SIG-M5 (cell line): ENCODE data around the gene SLC6A16.
"Not testable (repeated sequence)": the region's sequence is repeated elsewhere in the genome, so short reads cannot be mapped to it uniquely, and the experiment has no call there.

Source experiments
- DNase-seq: peaks from one replicate; lab custom pipeline; 2025; lab: John Stamatoyannopoulos, UW

SLC6A16 gene

GRCh38 chr19:49328741-49329140, 3.8 kb upstream of the SLC6A16 start:
- no peak for DNase-seq

- DNase-seq = no peak
Observed at GRCh38 chr19:49327878-49328544, 3.0 kb upstream of the SLC6A16 start.

- DNase-seq = no peak
Observed at GRCh38 chr19:49326165-49326704, 1.2 kb upstream of the SLC6A16 start.

- DNase-seq = not testable (repeated sequence)
Observed at GRCh38 chr19:49325756-49326155, 765 bp upstream of the SLC6A16 start.

- no peak for DNase-seq
Observed at GRCh38 chr19:49318296-49318695, 6.7 kb downstream of the SLC6A16 start.

- DNase-seq = no peak
Observed at GRCh38 chr19:49316284-49316683, 8.7 kb downstream of the SLC6A16 start.

GRCh38 chr19:49315111-49315510, 9.9 kb downstream of the SLC6A16 start:
- no peak for DNase-seq

- no peak for DNase-seq
Observed at GRCh38 chr19:49309087-49309486, 15.9 kb downstream of the SLC6A16 start.

GRCh38 chr19:49306734-49307133, 18.3 kb downstream of the SLC6A16 start:
- not testable (repeated sequence) for DNase-seq

GRCh38 chr19:49301866-49302252, 23.1 kb downstream of the SLC6A16 start:
- DNase-seq = no peak

- no peak for DNase-seq
Observed at GRCh38 chr19:49301165-49301865, 23.7 kb downstream of the SLC6A16 start.

GRCh38 chr19:49298653-49299052, 26.3 kb downstream of the SLC6A16 start:
- not testable (repeated sequence) for DNase-seq

- DNase-seq = no peak
Observed at GRCh38 chr19:49297403-49297802, 27.6 kb downstream of the SLC6A16 start.

GRCh38 chr19:49295208-49295880, 29.6 kb downstream of the SLC6A16 start:
- no peak for DNase-seq

- DNase-seq = no peak
Observed at GRCh38 chr19:49294401-49294800, 30.6 kb downstream of the SLC6A16 start.

GRCh38 chr19:49290517-49290916, 34.5 kb downstream of the SLC6A16 start:
- no peak for DNase-seq

- DNase-seq = not testable (repeated sequence)
Observed at GRCh38 chr19:49289286-49289685, 35.7 kb downstream of the SLC6A16 start.

- DNase-seq = not testable (repeated sequence)
Observed at GRCh38 chr19:49288205-49288604, 36.8 kb downstream of the SLC6A16 start.

GRCh38 chr19:49287141-49287770, 37.7 kb downstream of the SLC6A16 start:
- no peak for DNase-seq

- DNase-seq = no peak
Observed at GRCh38 chr19:49282184-49282583, 42.8 kb downstream of the SLC6A16 start.

- DNase-seq = no peak
Observed at GRCh38 chr19:49272204-49272603, 52.8 kb downstream of the SLC6A16 start.

- DNase-seq = no peak
Observed at GRCh38 chr19:49271080-49271753, 53.8 kb downstream of the SLC6A16 start.
